ENCODE results near the gene ATOSB. TPM values are rescaled to one million over a fixed set of nuclear protein-coding genes. Genes with fewer than 3 reads are reported as not detected.
"Not testable (repeated sequence)": the region's sequence is repeated elsewhere in the genome, so short reads cannot be mapped to it uniquely, and the experiment has no call there.

The ATOSB gene
- total RNA-seq (2014; rRNA removed): 34.8 and 36.0 TPM in 2 replicates
- polyA plus RNA-seq (2012): 37.4 TPM

- peak; percentile 95 for DNase-seq (ENCODE audit: low read depth)
Observed at GRCh38 chr9:35115680-35116538, at the start of gene ATOSB. Gene ATOSB, minus strand, starts transcription at chr9:35115862. Its CDS starts 7,588 bp downstream, at chr9:35108274.

GRCh38 chr9:35164711-35165110, 49.0 kb upstream of the ATOSB start:
- DNase-seq (ENCODE audit: low read depth): peak; percentile 78

- DNase-seq (ENCODE audit: low read depth): no peak
Observed at GRCh38 chr9:35163413-35163812, 47.8 kb upstream of the ATOSB start.

- DNase-seq (ENCODE audit: low read depth): no peak
Observed at GRCh38 chr9:35162605-35163315, 47.1 kb upstream of the ATOSB start.

GRCh38 chr9:35161713-35162604, 46.3 kb upstream of the ATOSB start, which contains the start of gene UNC13B:
Gene UNC13B, plus strand, starts transcription at chr9:35162009. Its CDS starts 275 bp downstream, at chr9:35162284.
- peak; percentile 91 for DNase-seq (ENCODE audit: low read depth)

- DNase-seq (ENCODE audit: low read depth): no peak
Observed at GRCh38 chr9:35158501-35159280, 43.0 kb upstream of the ATOSB start.

- not testable (repeated sequence) for DNase-seq (ENCODE audit: low read depth)
Observed at GRCh38 chr9:35157836-35158235, 42.2 kb upstream of the ATOSB start.

GRCh38 chr9:35156781-35157180, 41.1 kb upstream of the ATOSB start:
- DNase-seq (ENCODE audit: low read depth): no peak

- no peak for DNase-seq (ENCODE audit: low read depth)
Observed at GRCh38 chr9:35152926-35153325, 37.3 kb upstream of the ATOSB start.

- not testable (repeated sequence) for DNase-seq (ENCODE audit: low read depth)
Observed at GRCh38 chr9:35147941-35148563, 32.4 kb upstream of the ATOSB start.

- DNase-seq (ENCODE audit: low read depth): no peak
Observed at GRCh38 chr9:35142037-35142436, 26.4 kb upstream of the ATOSB start.

- no peak for DNase-seq (ENCODE audit: low read depth)
Observed at GRCh38 chr9:35140093-35140492, 24.4 kb upstream of the ATOSB start.

GRCh38 chr9:35136866-35137265, 21.2 kb upstream of the ATOSB start:
- DNase-seq (ENCODE audit: low read depth): no peak

- no peak for DNase-seq (ENCODE audit: low read depth)
Observed at GRCh38 chr9:35135988-35136387, 20.3 kb upstream of the ATOSB start.

GRCh38 chr9:35134920-35135319, 19.3 kb upstream of the ATOSB start:
- no peak for DNase-seq (ENCODE audit: low read depth)

GRCh38 chr9:35116898-35117551, 1.4 kb upstream of the ATOSB start:
- peak; percentile 92 for DNase-seq (ENCODE audit: low read depth)

- no peak for DNase-seq (ENCODE audit: low read depth)
Observed at GRCh38 chr9:35116539-35116897, 856 bp upstream of the ATOSB start.

- peak; percentile 58 for DNase-seq (ENCODE audit: low read depth)
Observed at GRCh38 chr9:35114840-35115628, 628 bp downstream of the ATOSB start.
